Measurements from ENCODE around the gene PLEKHM3. TPM values are rescaled to one million over a fixed set of nuclear protein-coding genes. Genes with fewer than 3 reads are reported as not detected.

PLEKHM3 gene
- total and polyA plus RNA-seq, 2 of the 13 experiments (the other 11 are each of a cell fraction or from before 2014, with no cell fraction given), result 4.5 to 4.7 TPM

GRCh38 chr2:207897541-207898353 is 127.6 kb downstream of the PLEKHM3 start (continued):
- TF ChIP-seq RXRA (CRISPR knock-in tag; IDR thresholded peaks at IDR 0.05) (peak; percentile 94), U2AF1 (optimal IDR thresholded peaks at IDR 0.05; ENCODE audit: low read depth, low read length) (no peak), SAP130 (CRISPR knock-in tag; IDR thresholded peaks at IDR 0.05; ENCODE audit: low read depth) (peak; percentile 33; the same call in 1 of the 2 replicates), NR1H2 (CRISPR knock-in tag; IDR thresholded peaks at IDR 0.05; ENCODE audit: borderline replicate concordance, low read depth) (no peak), MED13 (CRISPR knock-in tag; IDR thresholded peaks at IDR 0.05) (peak; percentile 72), DNMT1 (CRISPR knock-in tag; IDR thresholded peaks at IDR 0.05) (no peak), PAXIP1 (CRISPR knock-in tag; conservative IDR thresholded peaks at IDR 0.05) (peak; percentile 96), TSC22D2 (CRISPR knock-in tag; IDR thresholded peaks at IDR 0.05; ENCODE audit: borderline replicate concordance) (no peak), ZNF10 (CRISPR knock-in tag; IDR thresholded peaks at IDR 0.05; ENCODE audit: borderline replicate concordance, low read depth) (no peak), CSRNP2 (CRISPR knock-in tag; conservative IDR thresholded peaks at IDR 0.05; ENCODE audit: low read depth) (no peak), ZNF333 (CRISPR knock-in tag; IDR thresholded peaks at IDR 0.05; ENCODE audit: borderline replicate concordance) (no peak), ZNF432 (CRISPR knock-in tag; IDR thresholded peaks at IDR 0.05; ENCODE audit: borderline replicate concordance) (no peak), PLSCR1 (CRISPR knock-in tag; IDR thresholded peaks at IDR 0.05; ENCODE audit: borderline replicate concordance) (no peak), HNRNPUL1 (IDR thresholded peaks at IDR 0.05; ENCODE audit: low read depth, low read length) (no peak), HOXA5 (CRISPR knock-in tag; IDR thresholded peaks at IDR 0.05) (0 out of 2 replicates have a peak, but pooled peaks have one; percentile 68), ZNF234 (CRISPR knock-in tag; conservative IDR thresholded peaks at IDR 0.05) (no peak), JUNB (CRISPR knock-in tag; IDR thresholded peaks at IDR 0.05; ENCODE audit: borderline replicate concordance) (no peak), ZNF121 (CRISPR knock-in tag; IDR thresholded peaks at IDR 0.05) (no peak), ZNF543 (CRISPR knock-in tag; IDR thresholded peaks at IDR 0.05) (no peak), KLF9 (CRISPR knock-in tag; IDR thresholded peaks at IDR 0.05; ENCODE audit: low read depth) (no peak), ZIK1 (CRISPR knock-in tag; IDR thresholded peaks at IDR 0.05; ENCODE audit: borderline replicate concordance, low read depth) (0 out of 2 replicates have a peak, but pooled peaks have one; percentile 9), ZNF761 (CRISPR knock-in tag; conservative IDR thresholded peaks at IDR 0.05) (no peak; the same call in 1 of the 2 replicates), SMYD3 (CRISPR knock-in tag; IDR thresholded peaks at IDR 0.05) (no peak), ZNF747 (CRISPR knock-in tag; IDR thresholded peaks at IDR 0.05; ENCODE audit: borderline replicate concordance) (no peak), KDM3A (CRISPR knock-in tag; IDR thresholded peaks at IDR 0.05; ENCODE audit: low read depth) (peak; percentile 39; the same call in 1 of the 2 replicates), MIXL1 (CRISPR knock-in tag; IDR thresholded peaks at IDR 0.05) (no peak)

All from HepG2 (cell line).